Measurements from ENCODE around the gene TMEM63C.

DNA sequence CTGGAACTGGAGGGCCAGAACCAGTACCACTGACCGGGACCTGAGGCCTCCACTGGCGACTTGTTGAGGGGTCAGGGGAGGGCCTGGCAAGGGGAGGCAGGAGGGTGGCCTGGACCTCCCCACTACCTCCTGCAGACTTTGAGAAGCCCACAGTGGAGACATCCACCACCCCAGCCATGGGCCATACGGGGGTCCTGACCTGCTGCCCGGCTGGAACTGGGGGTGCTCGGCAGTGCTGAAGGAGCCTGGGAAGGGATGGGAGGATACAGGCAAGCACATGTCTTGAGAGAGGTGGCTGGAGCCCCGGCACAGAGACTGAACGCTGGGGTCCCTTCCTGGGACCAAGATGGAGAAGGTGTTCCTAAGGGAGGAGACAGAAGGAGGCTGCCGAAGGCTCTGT, 75.1 kb downstream of the TMEM63C start:
- TF ChIP-seq, protein P1, sequence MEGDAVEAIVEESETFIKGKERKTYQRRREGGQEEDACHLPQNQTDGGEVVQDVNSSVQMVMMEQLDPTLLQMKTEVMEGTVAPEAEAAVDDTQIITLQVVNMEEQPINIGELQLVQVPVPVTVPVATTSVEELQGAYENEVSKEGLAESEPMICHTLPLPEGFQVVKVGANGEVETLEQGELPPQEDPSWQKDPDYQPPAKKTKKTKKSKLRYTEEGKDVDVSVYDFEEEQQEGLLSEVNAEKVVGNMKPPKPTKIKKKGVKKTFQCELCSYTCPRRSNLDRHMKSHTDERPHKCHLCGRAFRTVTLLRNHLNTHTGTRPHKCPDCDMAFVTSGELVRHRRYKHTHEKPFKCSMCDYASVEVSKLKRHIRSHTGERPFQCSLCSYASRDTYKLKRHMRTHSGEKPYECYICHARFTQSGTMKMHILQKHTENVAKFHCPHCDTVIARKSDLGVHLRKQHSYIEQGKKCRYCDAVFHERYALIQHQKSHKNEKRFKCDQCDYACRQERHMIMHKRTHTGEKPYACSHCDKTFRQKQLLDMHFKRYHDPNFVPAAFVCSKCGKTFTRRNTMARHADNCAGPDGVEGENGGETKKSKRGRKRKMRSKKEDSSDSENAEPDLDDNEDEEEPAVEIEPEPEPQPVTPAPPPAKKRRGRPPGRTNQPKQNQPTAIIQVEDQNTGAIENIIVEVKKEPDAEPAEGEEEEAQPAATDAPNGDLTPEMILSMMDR (IDR thresholded peaks at IDR 0.05), result no peak
- no peak for TF ChIP-seq POLR2AphosphoS5 (IDR thresholded peaks at IDR 0.05; ENCODE audit: insufficient read depth in 1 of 2, low read depth in 1 of 2)
